Panc1 (cell line): ENCODE measurements around the gene MST1. TPM values are rescaled to one million over a fixed set of nuclear protein-coding genes. Genes with fewer than 3 reads are reported as not detected.

ENCODE experiments used
- ATAC-seq: fragments of 200-7000 bp; cut with Tn5 transposase; 2 replicates; pipeline ENCODE4 v1.9.1; 2020; ENCODE audit warnings: mild to moderate bottlenecking, moderate library complexity
- BruUV-seq: library from RNA; stranded (reverse); fragments of 400-500 nt; replicated peaks from 2 replicates; lab custom pipeline; 2021; lab: Mats Ljungman, UMichigan
- CTCF ChIA-PET: fragments of 300-600 bp; sonication (Branson Sonifier 250); formaldehyde crosslinking; loops from one replicate; lab custom pipeline; 2022; ENCODE audit warnings: antibody characterized with exemption; lab: Charles Lee
- POLR2A ChIA-PET: fragments of 300-600 bp; sonication (Branson Sonifier 250); formaldehyde crosslinking; loops from one replicate; lab custom pipeline; 2022; ENCODE audit warnings: antibody characterized with exemption; lab: Charles Lee
- DNase-seq: peaks from one replicate; pipeline ENCODE4 v3.0.0-alpha.2; 2010; ENCODE audit warnings: low read depth, low spot score
- H3K27ac ChIP-seq: 2 replicates; pipeline ENCODE4 v1.5.1; 2011; ENCODE audit warnings: mild to moderate bottlenecking, low read length, inconsistent platforms
- H3K27me3 ChIP-seq: fragments of 200-500 bp; sonication (Bioruptor generic); 2 replicates; pipeline ENCODE4 v1.6.0; 2014; ENCODE audit warnings: low read length, inconsistent platforms; ENCODE audit not compliant: control insufficient read depth, insufficient read depth
- H3K36me3 ChIP-seq: fragments of 200-500 bp; sonication (Bioruptor generic); 2 replicates; pipeline ENCODE4 v1.5.1; 2014; ENCODE audit warnings: inconsistent platforms, mild to moderate bottlenecking, low read length, moderate library complexity; ENCODE audit not compliant: control insufficient read depth, insufficient read depth
- H3K4me1 ChIP-seq: 2 replicates; pipeline ENCODE4 v1.5.1; 2011; ENCODE audit warnings: inconsistent platforms, mild to moderate bottlenecking, low read length, moderate library complexity; ENCODE audit not compliant: control insufficient read depth, insufficient read depth
- H3K4me3 ChIP-seq, 2 experiments: 2 replicates each; pipeline ENCODE4 v1.5.1; 2011 to 2012; ENCODE audit warnings: low read depth in 2 of 2, low read length in 2 of 2, mild to moderate bottlenecking in 2 of 2, inconsistent platforms in 1 of 2, moderate library complexity in 1 of 2
- H3K9me3 ChIP-seq: fragments of 200-500 bp; sonication (Bioruptor generic); 2 replicates; pipeline ENCODE4 v1.5.1; 2014; ENCODE audit warnings: low read depth, mild to moderate bottlenecking, inconsistent platforms, low read length, moderate library complexity; ENCODE audit not compliant: control insufficient read depth, insufficient read depth
- CTCF ChIP-seq: fragments of 450-650 bp; IDR thresholded peaks from 2 replicates; pipeline ENCODE4 v1.5.1; 2017; ENCODE audit warnings: mild to moderate bottlenecking
- POLR2AphosphoS5 ChIP-seq: IDR thresholded peaks from 2 replicates; pipeline ENCODE4 v1.6.1; 2012; ENCODE audit warnings: mild to moderate bottlenecking, low read depth, low read length, moderate library complexity
- REST ChIP-seq, 2 experiments: IDR thresholded peaks; 2 replicates each; pipeline ENCODE4 v1.6.1; 2011 to 2012; ENCODE audit warnings: low read depth in 2 of 2, control low read depth in 1 of 2, low read length in 1 of 2, mild to moderate bottlenecking in 1 of 2, moderate library complexity in 1 of 2; ENCODE audit not compliant: insufficient read depth in 1 of 2
- SIN3A ChIP-seq: IDR thresholded peaks from 2 replicates; pipeline ENCODE4 v1.6.1; 2012; ENCODE audit warnings: low read depth, mild to moderate bottlenecking, low read length, moderate library complexity, borderline replicate concordance; ENCODE audit not compliant: insufficient read depth
- TCF7L2 ChIP-seq: IDR thresholded peaks from 2 replicates; pipeline ENCODE4 v1.6.1; 2011; ENCODE audit warnings: mild to moderate bottlenecking, low read depth, low read length, inconsistent platforms
- in situ Hi-C: cut with HindIII; loops from 2 replicates; pipeline ENCODE4 v1.10.0; 2016; ENCODE audit warnings: low sequenced_read_pairs, low pct_unique_long_range_greater_than_20kb
- intact Hi-C: fragments of 100-400 bp; cut with micrococcal nuclease; formaldehyde crosslinking; loops from one replicate; pipeline ENCODE4 v1.10.0; 2022; ENCODE audit not compliant: unreplicated experiment
- total RNA-seq: library from RNA; stranded (reverse); gene quantifications from one replicate; pipeline ENCODE4 v1.2.1, GENCODE V29; 2021; ENCODE audit not compliant: unreplicated experiment

The MST1 gene
- total RNA-seq, 1 experiment from 2014 or later, result 14.0 TPM

GRCh38 chr3:49709852-49710251, 20.6 kb upstream of the MST1 start:
- ChIA-PET POLR2A (no interaction called here), CTCF (no interaction called here)
- intact Hi-C loops (no loop called here), in situ Hi-C loops (no loop called here)
- no peak for DNase-seq
- Histone ChIP-seq H3K4me1 (no peaks in the 10 kb centered on the region), H3K4me3 (no peak overlapping the region), H3K27ac (no peak overlapping the region), H3K9me3 (no peaks in the 10 kb centered on the region), H3K36me3 (no peaks in the 10 kb centered on the region), H3K27me3 (no peaks in the 10 kb centered on the region)
- no TSS peak for BruUV-seq
- ATAC-seq, result no peak
- no peak for TF ChIP-seq SIN3A
- TF ChIP-seq REST (IDR thresholded peaks at IDR 0.05; ENCODE audit: insufficient read depth in 1 of 2, low read depth in 2 of 2, low read length in 1 of 2), result no peak
- no peak for TF ChIP-seq CTCF
- TF ChIP-seq POLR2AphosphoS5, result no peak
- no peak for TF ChIP-seq TCF7L2

- no peak for ATAC-seq
- Histone ChIP-seq H3K27me3 (no peaks in the 10 kb centered on the region), H3K4me3 (no peak overlapping the region), H3K36me3 (no peaks in the 10 kb centered on the region), H3K27ac (no peak overlapping the region), H3K4me1 (no peaks in the 10 kb centered on the region), H3K9me3 (no peaks in the 10 kb centered on the region)
- in situ Hi-C loops (no loop called here), intact Hi-C loops (no loop called here)
- BruUV-seq, result no TSS peak
- DNase-seq, result no peak
- POLR2A ChIA-PET, result no interaction called here
- CTCF ChIA-PET, result no interaction called here
- no peak for TF ChIP-seq TCF7L2
- TF ChIP-seq CTCF, result no peak
- no peak for TF ChIP-seq POLR2AphosphoS5
- TF ChIP-seq SIN3A, result no peak
- no peak for TF ChIP-seq REST (IDR thresholded peaks at IDR 0.05; ENCODE audit: insufficient read depth in 1 of 2, low read depth in 2 of 2, low read length in 1 of 2)
Observed at GRCh38 chr3:49707113-49707480, 17.8 kb upstream of the MST1 start.
